ENCODE results near the gene ERO1B. TPM values are rescaled to one million over a fixed set of nuclear protein-coding genes. Genes with fewer than 3 reads are reported as not detected.

Gene ERO1B
- total RNA-seq, 3 donors from 2014 or later (not counting 1 experiment from before 2014, with no cell fraction given): 14.7 to 17.8 (median 16.5) TPM

DNA sequence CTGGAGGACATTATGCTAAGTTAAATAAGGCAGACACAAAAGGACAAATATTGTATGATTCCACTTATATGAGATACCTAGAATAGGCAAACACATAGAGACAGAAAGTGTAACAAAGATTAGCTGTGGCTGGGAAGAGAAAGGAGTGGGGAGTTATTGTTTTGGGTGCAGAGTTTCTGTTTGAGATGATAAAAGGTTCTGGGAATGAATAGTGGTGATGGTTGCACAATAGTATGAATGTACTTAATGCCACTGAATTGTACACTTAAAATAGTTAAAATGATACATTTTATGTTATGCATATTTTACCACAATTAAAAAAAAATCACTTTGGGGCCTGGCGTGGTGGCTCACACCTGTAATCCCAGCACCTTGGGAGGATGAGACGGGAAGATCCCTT is 21.2 kb upstream of the ERO1B start:
- no peak for DNase-seq
- H3K9me3 Mint-ChIP-seq: no peaks in the 10 kb centered on the region
- H3K27ac Mint-ChIP-seq: no peak overlapping the region
- intact Hi-C loops (cut with micrococcal nuclease): no loop called here
- no peaks in the 10 kb centered on the region for H3K4me1 ChIP-seq (ENCODE audit: control insufficient read depth, insufficient read depth, low read length)
- no peaks in the 10 kb centered on the region for H3K36me3 ChIP-seq (ENCODE audit: control insufficient read depth, insufficient read depth, low read length)
- no peak overlapping the region for H3K27ac ChIP-seq (ENCODE audit: low read length)
- no peaks in the 10 kb centered on the region for H3K4me1 Mint-ChIP-seq
- no peaks in the 10 kb centered on the region for H3K27me3 Mint-ChIP-seq (ENCODE audit: low read depth in 2 of 2)
- no peak for ATAC-seq
- H3K4me3 Mint-ChIP-seq: no peak overlapping the region
- H3K9me3 ChIP-seq (ENCODE audit: control insufficient read depth, insufficient read depth, low read length): no peaks in the 10 kb centered on the region
- H3K36me3 Mint-ChIP-seq: no peaks in the 10 kb centered on the region
- H3K4me3 ChIP-seq (ENCODE audit: low read length): no peak overlapping the region
- 94% methylated on average over 2 of the region's 2 CpGs for WGBS (ENCODE audit: insufficient coverage)
- TF ChIP-seq, protein P1, sequence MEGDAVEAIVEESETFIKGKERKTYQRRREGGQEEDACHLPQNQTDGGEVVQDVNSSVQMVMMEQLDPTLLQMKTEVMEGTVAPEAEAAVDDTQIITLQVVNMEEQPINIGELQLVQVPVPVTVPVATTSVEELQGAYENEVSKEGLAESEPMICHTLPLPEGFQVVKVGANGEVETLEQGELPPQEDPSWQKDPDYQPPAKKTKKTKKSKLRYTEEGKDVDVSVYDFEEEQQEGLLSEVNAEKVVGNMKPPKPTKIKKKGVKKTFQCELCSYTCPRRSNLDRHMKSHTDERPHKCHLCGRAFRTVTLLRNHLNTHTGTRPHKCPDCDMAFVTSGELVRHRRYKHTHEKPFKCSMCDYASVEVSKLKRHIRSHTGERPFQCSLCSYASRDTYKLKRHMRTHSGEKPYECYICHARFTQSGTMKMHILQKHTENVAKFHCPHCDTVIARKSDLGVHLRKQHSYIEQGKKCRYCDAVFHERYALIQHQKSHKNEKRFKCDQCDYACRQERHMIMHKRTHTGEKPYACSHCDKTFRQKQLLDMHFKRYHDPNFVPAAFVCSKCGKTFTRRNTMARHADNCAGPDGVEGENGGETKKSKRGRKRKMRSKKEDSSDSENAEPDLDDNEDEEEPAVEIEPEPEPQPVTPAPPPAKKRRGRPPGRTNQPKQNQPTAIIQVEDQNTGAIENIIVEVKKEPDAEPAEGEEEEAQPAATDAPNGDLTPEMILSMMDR (IDR thresholded peaks at IDR 0.05): no peak
- no peaks in the 10 kb centered on the region for H3K27me3 ChIP-seq (ENCODE audit: control insufficient read depth, insufficient read depth, low read length)

GRCh38 chr1:236301958-236302335 is 20.2 kb upstream of the ERO1B start:
- Mint-ChIP-seq H3K9me3 (no peaks in the 10 kb centered on the region), H3K4me3 (no peak overlapping the region), H3K27ac (no peak overlapping the region), H3K36me3 (no peaks in the 10 kb centered on the region), H3K4me1 (no peaks in the 10 kb centered on the region), H3K27me3 (ENCODE audit: low read depth in 2 of 2) (peaks cover 0 to 2% of the 10 kb centered on the region in 2 donors)
- Histone ChIP-seq H3K4me3 (ENCODE audit: low read length) (no peak overlapping the region), H3K4me1 (ENCODE audit: control insufficient read depth, insufficient read depth, low read length) (no peaks in the 10 kb centered on the region), H3K27me3 (ENCODE audit: control insufficient read depth, insufficient read depth, low read length) (no peaks in the 10 kb centered on the region), H3K9me3 (ENCODE audit: control insufficient read depth, insufficient read depth, low read length) (no peaks in the 10 kb centered on the region), H3K36me3 (ENCODE audit: control insufficient read depth, insufficient read depth, low read length) (no peaks in the 10 kb centered on the region), H3K27ac (ENCODE audit: low read length) (no peak overlapping the region)
- 100% methylated on average over 2 of the region's 2 CpGs for WGBS (ENCODE audit: insufficient coverage)
- ATAC-seq (no peak), DNase-seq (no peak)
- TF ChIP-seq, protein P1 (IDR thresholded peaks at IDR 0.05): no peak
- intact Hi-C loops (cut with micrococcal nuclease): no loop called here

GRCh38 chr1:236301080-236301957 is 19.6 kb upstream of the ERO1B start:
- H3K4me1 ChIP-seq (ENCODE audit: control insufficient read depth, insufficient read depth, low read length): no peaks in the 10 kb centered on the region
- no peak overlapping the region for H3K4me3 ChIP-seq (ENCODE audit: low read length)
- TF ChIP-seq, protein P1 (IDR thresholded peaks at IDR 0.05): no peak
- H3K4me3 Mint-ChIP-seq: no peak overlapping the region
- DNase-seq (no peak), ATAC-seq (no peak)
- no peak overlapping the region for H3K27ac Mint-ChIP-seq
- H3K36me3 ChIP-seq (ENCODE audit: control insufficient read depth, insufficient read depth, low read length): no peaks in the 10 kb centered on the region
- no peak overlapping the region for H3K27ac ChIP-seq (ENCODE audit: low read length)
- no peaks in the 10 kb centered on the region for H3K9me3 Mint-ChIP-seq
- no peaks in the 10 kb centered on the region for H3K4me1 Mint-ChIP-seq
- WGBS (ENCODE audit: insufficient coverage): 89% methylated on average over 14 of the region's 16 CpGs
- H3K9me3 ChIP-seq (ENCODE audit: control insufficient read depth, insufficient read depth, low read length): no peaks in the 10 kb centered on the region
- H3K27me3 ChIP-seq (ENCODE audit: control insufficient read depth, insufficient read depth, low read length): no peaks in the 10 kb centered on the region
- peaks cover 0 to 2% of the 10 kb centered on the region in 2 donors for H3K27me3 Mint-ChIP-seq (ENCODE audit: low read depth in 2 of 2)
- no peaks in the 10 kb centered on the region for H3K36me3 Mint-ChIP-seq
- intact Hi-C loops (cut with micrococcal nuclease): no loop called here
